Stimulated activated naive CD8-positive, alpha-beta T cell treated with anti-CD3 and anti-CD28 coated beads, Interleukin-15, Interleukin-2, amounts not matched to agents 100 ng/mL and 50 ng/mL, for 24 hours (primary cell): Measurements from ENCODE around the gene ATP11A.

ENCODE experiments used
- H3K27ac Mint-ChIP-seq: one replicate; pipeline ENCODE4 v1.8.0; 2021; ENCODE audit warnings: mild to moderate bottlenecking, mixed read lengths
- H3K27me3 Mint-ChIP-seq: one replicate; pipeline ENCODE4 v1.8.0; 2021; ENCODE audit warnings: mixed read lengths
- H3K36me3 Mint-ChIP-seq: one replicate; pipeline ENCODE4 v1.8.0; 2021; ENCODE audit warnings: low read depth, mixed read lengths
- H3K4me1 Mint-ChIP-seq: one replicate; pipeline ENCODE4 v1.8.0; 2021; ENCODE audit warnings: low read depth, mixed read lengths
- H3K4me3 Mint-ChIP-seq: one replicate; pipeline ENCODE4 v1.8.0; 2021; ENCODE audit warnings: mild to moderate bottlenecking, mixed read lengths
- H3K9me3 Mint-ChIP-seq: one replicate; pipeline ENCODE4 v1.8.0; 2021; ENCODE audit warnings: mixed read lengths

The ATP11A gene

DNA sequence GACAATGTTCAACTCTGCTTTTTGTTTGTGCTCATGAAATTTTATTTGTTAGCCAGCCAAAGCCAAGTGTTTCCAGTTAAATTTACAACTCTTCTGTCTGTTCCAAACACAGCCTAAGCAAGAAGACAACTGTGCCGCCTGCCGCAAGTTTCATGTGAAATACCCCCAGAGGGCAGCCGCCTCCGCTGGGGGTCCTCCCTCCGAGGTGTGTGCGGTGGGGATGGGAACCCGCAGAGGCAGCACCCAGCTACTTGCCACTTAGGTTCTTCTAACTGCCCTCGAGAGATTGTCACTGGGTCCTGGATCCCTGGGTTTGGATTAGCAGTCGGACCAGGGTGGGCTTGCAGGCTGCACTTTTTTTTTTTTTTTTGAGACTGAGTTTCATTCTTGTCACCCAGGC lies 28.5 kb downstream of the ATP11A start:
- Mint-ChIP-seq H3K4me3 (no peak overlapping the region), H3K9me3 (no peaks in the 10 kb centered on the region), H3K27ac (no peak overlapping the region), H3K36me3 (peaks cover 5% of the 10 kb centered on the region), H3K27me3 (no peaks in the 10 kb centered on the region), H3K4me1 (peaks cover 9% of the 10 kb centered on the region)

- Mint-ChIP-seq H3K36me3 (peaks cover 5% of the 10 kb centered on the region), H3K4me3 (no peak overlapping the region), H3K4me1 (peaks cover 9% of the 10 kb centered on the region), H3K9me3 (no peaks in the 10 kb centered on the region), H3K27me3 (no peaks in the 10 kb centered on the region), H3K27ac (no peak overlapping the region)
Measured at GRCh38 chr13:112719016-112719415, 29.2 kb downstream of the ATP11A start.

DNA sequence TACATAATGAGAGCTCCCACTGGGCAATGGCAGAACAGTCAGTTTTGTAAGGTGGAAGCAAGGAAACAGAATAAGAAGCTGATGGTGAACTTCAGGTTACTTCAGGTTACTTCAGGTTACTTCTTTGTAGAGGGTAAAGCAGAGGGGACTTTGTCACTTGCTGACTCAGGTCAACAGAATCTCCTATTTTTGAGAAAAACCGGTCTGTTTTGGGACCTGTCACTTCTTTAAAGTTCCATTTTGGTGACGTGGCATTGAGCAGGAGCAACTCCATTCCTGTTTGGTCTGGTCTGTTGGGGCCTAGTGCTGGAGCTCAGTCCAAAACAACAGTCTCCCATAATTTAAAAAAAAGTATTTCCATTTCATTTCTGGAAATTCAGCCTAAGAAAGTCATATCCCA lies 29.7 kb downstream of the ATP11A start:
- H3K36me3 Mint-ChIP-seq: peaks cover 5% of the 10 kb centered on the region
- H3K4me1 Mint-ChIP-seq: peaks cover 9% of the 10 kb centered on the region
- no peak overlapping the region for H3K4me3 Mint-ChIP-seq
- H3K27me3 Mint-ChIP-seq: no peaks in the 10 kb centered on the region
- H3K9me3 Mint-ChIP-seq: no peaks in the 10 kb centered on the region
- no peak overlapping the region for H3K27ac Mint-ChIP-seq

DNA sequence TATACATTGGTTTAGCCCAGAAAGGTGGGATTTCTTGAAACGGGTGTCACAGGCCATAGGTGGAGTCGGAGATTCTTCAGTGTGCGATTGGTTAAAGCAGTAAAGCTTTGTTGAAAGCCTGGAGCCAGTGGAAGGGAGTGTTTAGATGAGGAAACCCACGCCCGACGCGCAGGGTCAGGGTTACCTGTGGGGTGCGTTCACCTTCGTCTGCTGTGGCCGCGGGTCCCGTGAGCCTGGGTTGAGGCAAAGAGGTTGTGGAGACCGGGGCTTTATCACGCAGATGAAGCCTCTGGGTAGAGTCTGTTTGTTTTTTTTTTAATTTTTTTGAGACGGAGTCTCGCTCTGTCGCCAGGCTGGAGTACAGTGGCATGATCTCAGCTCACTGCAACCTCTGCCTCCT lies 30.4 kb downstream of the ATP11A start:
- H3K9me3 Mint-ChIP-seq: no peaks in the 10 kb centered on the region
- H3K36me3 Mint-ChIP-seq: peaks cover 5% of the 10 kb centered on the region
- no peak overlapping the region for H3K4me3 Mint-ChIP-seq
- peak overlapping the region; percentile 18 for H3K27ac Mint-ChIP-seq
- no peaks in the 10 kb centered on the region for H3K27me3 Mint-ChIP-seq
- peaks cover 15% of the 10 kb centered on the region for H3K4me1 Mint-ChIP-seq

DNA sequence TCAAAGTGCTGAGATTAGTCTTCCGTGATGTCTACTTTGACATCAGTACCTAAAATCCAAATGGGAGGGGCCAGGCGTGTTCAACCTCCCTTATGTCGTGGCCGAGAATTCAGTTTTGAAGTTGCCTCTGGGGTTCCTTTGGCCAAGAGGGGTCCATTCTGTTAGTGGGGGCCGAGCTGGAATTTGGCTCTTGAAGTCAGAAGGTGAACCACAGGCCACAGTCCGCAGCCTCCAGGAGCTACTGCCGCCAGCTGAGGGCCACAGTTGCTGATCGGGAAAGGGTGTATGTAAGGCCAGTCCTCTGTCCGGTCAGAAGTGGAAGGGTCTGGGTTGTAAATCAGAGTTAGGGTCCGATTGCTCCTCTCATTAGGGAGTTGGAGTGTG lies 31.0 kb downstream of the ATP11A start:
- H3K4me1 Mint-ChIP-seq: peaks cover 21% of the 10 kb centered on the region
- no peaks in the 10 kb centered on the region for H3K9me3 Mint-ChIP-seq
- no peak overlapping the region for H3K27ac Mint-ChIP-seq
- peaks cover 5% of the 10 kb centered on the region for H3K36me3 Mint-ChIP-seq
- no peaks in the 10 kb centered on the region for H3K27me3 Mint-ChIP-seq
- no peak overlapping the region for H3K4me3 Mint-ChIP-seq

- H3K4me3 Mint-ChIP-seq: no peak overlapping the region
- H3K4me1 Mint-ChIP-seq: peaks cover 27% of the 10 kb centered on the region
- H3K27ac Mint-ChIP-seq: no peak overlapping the region
- H3K9me3 Mint-ChIP-seq: no peaks in the 10 kb centered on the region
- peaks cover 5% of the 10 kb centered on the region for H3K36me3 Mint-ChIP-seq
- no peaks in the 10 kb centered on the region for H3K27me3 Mint-ChIP-seq
Measured at GRCh38 chr13:112721198-112722104, 31.6 kb downstream of the ATP11A start.

DNA sequence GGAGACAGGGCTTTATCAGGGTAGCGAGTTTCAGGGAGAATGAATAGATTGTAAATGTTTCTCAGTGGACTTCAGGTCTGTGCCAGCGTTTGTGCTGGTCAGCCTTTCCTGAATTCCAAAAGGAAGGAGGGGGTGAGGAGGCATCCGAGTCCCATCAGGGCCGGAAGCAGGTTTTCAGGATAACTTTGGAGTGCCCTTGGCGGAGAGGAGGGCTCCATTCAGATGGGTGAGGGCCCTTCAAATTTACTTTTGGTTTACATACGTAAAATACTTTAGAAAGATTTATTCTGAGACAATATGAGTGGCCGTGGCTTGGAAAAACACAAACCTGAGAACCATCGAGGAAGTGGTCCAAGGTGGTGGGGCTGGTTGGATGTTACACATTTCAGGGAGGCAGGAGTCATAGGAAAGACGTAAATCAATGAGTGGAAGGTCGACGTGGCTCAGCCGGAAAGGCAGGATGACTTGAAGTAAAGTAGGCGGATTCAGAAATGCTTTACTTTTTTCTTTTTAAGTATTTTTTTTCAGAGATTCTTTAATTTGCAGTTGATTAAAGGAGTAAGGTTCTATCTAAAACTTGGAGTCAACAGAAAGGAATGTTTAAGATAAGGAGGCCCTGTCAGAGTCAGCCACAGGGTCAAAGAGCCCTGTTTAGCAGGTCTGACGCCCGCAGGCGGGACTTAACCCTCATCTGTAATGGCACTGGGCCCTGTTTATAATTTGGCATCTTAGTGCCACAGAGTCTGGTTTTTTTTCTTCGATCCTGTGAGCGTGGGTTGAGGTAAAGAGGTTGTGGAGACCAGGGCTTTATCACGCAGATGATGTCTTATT lies 32.8 kb downstream of the ATP11A start:
- Mint-ChIP-seq H3K27me3 (no peaks in the 10 kb centered on the region), H3K4me1 (peaks cover 29% of the 10 kb centered on the region), H3K9me3 (no peaks in the 10 kb centered on the region), H3K4me3 (no peak overlapping the region), H3K27ac (no peak overlapping the region), H3K36me3 (peaks cover 5% of the 10 kb centered on the region)

- Mint-ChIP-seq H3K27ac (no peak overlapping the region), H3K36me3 (peaks cover 5% of the 10 kb centered on the region), H3K4me3 (no peak overlapping the region), H3K27me3 (no peaks in the 10 kb centered on the region), H3K4me1 (peaks cover 29% of the 10 kb centered on the region), H3K9me3 (no peaks in the 10 kb centered on the region)
Measured at GRCh38 chr13:112723771-112724170, 33.9 kb downstream of the ATP11A start.

DNA sequence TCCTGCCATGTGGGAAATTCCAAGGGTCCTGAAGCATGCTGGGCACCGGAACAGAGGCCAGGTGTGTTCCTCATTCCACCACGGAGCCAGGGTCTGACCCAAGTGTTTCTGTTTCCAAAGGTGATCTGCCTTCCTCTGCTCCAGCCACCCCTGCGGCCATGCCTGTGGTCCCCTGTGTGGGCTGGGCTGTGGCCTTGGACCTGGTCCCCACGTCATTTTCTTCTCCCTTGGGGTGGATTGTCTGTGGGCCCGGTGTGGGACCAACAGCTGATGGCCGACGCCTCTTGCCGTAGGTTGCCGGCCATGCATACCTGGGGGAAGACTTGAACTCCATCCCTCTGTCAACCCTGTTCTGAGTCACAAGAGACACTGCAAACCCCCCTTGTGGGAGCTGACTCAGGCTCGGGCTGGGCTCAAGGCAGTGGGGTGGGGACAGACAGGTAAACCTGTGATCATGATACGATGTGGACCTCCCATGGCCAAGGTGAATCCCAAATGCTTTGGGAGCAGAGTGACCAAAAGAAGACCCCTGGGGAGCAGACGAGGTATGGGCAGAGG lies 35.0 kb downstream of the ATP11A start:
- no peaks in the 10 kb centered on the region for H3K9me3 Mint-ChIP-seq
- no peak overlapping the region for H3K4me3 Mint-ChIP-seq
- no peak overlapping the region for H3K27ac Mint-ChIP-seq
- H3K27me3 Mint-ChIP-seq: no peaks in the 10 kb centered on the region
- H3K36me3 Mint-ChIP-seq: no peaks in the 10 kb centered on the region
- H3K4me1 Mint-ChIP-seq: peaks cover 29% of the 10 kb centered on the region

GRCh38 chr13:112725346-112726015 lies 35.6 kb downstream of the ATP11A start:
- Mint-ChIP-seq H3K27ac (no peak overlapping the region), H3K4me1 (peaks cover 29% of the 10 kb centered on the region), H3K36me3 (no peaks in the 10 kb centered on the region), H3K27me3 (no peaks in the 10 kb centered on the region), H3K9me3 (no peaks in the 10 kb centered on the region), H3K4me3 (no peak overlapping the region)

- Mint-ChIP-seq H3K9me3 (no peaks in the 10 kb centered on the region), H3K27ac (no peak overlapping the region), H3K4me3 (no peak overlapping the region)
Measured at GRCh38 chr13:112726016-112726767, 36.4 kb downstream of the ATP11A start.

GRCh38 chr13:112727581-112727980 lies 37.7 kb downstream of the ATP11A start:
- Mint-ChIP-seq H3K9me3 (no peaks in the 10 kb centered on the region), H3K27ac (no peak overlapping the region), H3K4me3 (no peak overlapping the region), H3K4me1 (peaks cover 24% of the 10 kb centered on the region), H3K36me3 (no peaks in the 10 kb centered on the region), H3K27me3 (no peaks in the 10 kb centered on the region)

More at GRCh38 chr13:112726016-112726767, 36.4 kb downstream of the ATP11A start:
- Mint-ChIP-seq H3K36me3 (no peaks in the 10 kb centered on the region), H3K4me1 (peaks cover 29% of the 10 kb centered on the region), H3K27me3 (no peaks in the 10 kb centered on the region)

DNA sequence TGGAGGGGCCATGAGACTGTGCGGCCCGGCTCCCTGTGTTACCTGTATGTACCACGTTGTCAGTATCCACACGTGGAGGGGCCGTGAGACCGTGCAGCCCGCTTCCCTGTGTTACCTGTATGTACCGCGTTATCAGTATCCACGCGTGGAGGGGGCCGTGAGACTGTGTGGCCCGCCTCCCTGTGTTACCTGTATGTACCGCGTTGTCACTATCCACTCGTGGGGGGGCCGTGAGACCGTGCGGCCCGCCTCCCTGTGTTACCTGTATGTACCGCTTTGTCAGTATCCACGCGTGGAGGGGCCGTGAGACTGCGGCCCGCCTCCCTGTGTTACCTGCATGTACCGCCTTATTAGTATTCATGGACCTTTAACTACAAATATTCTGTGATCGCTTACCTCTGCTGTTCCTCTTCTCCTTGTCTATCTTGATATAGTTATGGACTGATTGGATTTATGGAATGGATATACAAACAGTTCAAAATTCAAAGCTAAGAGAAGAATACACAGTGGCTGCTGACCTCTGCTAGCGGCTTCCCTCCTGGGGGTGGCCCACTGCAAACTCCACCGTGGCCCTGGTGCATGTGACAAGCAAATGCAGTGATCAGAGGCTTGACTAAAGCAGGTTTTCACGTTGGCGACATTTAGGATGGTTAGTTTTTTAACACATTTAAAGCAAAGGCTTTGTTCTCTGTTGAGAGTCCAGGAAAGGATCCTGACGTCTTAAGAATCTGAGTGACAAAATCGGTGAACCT lies 38.7 kb downstream of the ATP11A start:
- no peaks in the 10 kb centered on the region for H3K9me3 Mint-ChIP-seq
- no peak overlapping the region for H3K27ac Mint-ChIP-seq
- H3K4me3 Mint-ChIP-seq: no peak overlapping the region
- no peaks in the 10 kb centered on the region for H3K27me3 Mint-ChIP-seq
- H3K4me1 Mint-ChIP-seq: peaks cover 22% of the 10 kb centered on the region
- no peaks in the 10 kb centered on the region for H3K36me3 Mint-ChIP-seq
